GM18517 (cell line): ENCODE data around the gene NRXN3.

ENCODE experiments used
- ATAC-seq: cut with Tn5 transposase; IDR thresholded peaks from one replicate; pipeline ENCODE4 v1.9.1; 2021; ENCODE audit warnings: mild to moderate bottlenecking, moderate library complexity; ENCODE audit not compliant: unreplicated experiment

Gene NRXN3

GRCh38 chr14:79878785-79879184, 1708.6 kb downstream of the NRXN3 start:
- ATAC-seq, result no peak

GRCh38 chr14:79881299-79881698, 1711.1 kb downstream of the NRXN3 start:
- no peak for ATAC-seq

- ATAC-seq, result no peak
These were observed 1720.4 kb downstream of the NRXN3 start for GRCh38 chr14:79890527-79890926.

- no peak for ATAC-seq
These were observed 1725.8 kb downstream of the NRXN3 start for GRCh38 chr14:79896009-79896408.

GRCh38 chr14:79899610-79900009, 1729.4 kb downstream of the NRXN3 start:
- no peak for ATAC-seq

GRCh38 chr14:79904497-79904896, 1734.3 kb downstream of the NRXN3 start:
- no peak for ATAC-seq

GRCh38 chr14:79906994-79907393, 1736.8 kb downstream of the NRXN3 start:
- no peak for ATAC-seq

GRCh38 chr14:79910086-79910485, 1739.9 kb downstream of the NRXN3 start:
- no peak for ATAC-seq

- no peak for ATAC-seq
These were observed 1741.6 kb downstream of the NRXN3 start for GRCh38 chr14:79911744-79912143.

GRCh38 chr14:79914595-79914994, 1744.4 kb downstream of the NRXN3 start:
- no peak for ATAC-seq

GRCh38 chr14:79915406-79915805, 1745.2 kb downstream of the NRXN3 start:
- no peak for ATAC-seq

GRCh38 chr14:79916281-79916680, 1746.1 kb downstream of the NRXN3 start:
- ATAC-seq, result no peak

- no peak for ATAC-seq
These were observed 1746.7 kb downstream of the NRXN3 start for GRCh38 chr14:79916892-79917291.
